Measurements from ENCODE around the gene EPRS1. TPM values are rescaled to one million over a fixed set of nuclear protein-coding genes. Genes with fewer than 3 reads are reported as not detected.

Gene EPRS1
- total and polyA plus RNA-seq, 2 of the 13 experiments (the other 11 are each of a cell fraction or from before 2014, with no cell fraction given): 86.1 to 124 TPM

DNA sequence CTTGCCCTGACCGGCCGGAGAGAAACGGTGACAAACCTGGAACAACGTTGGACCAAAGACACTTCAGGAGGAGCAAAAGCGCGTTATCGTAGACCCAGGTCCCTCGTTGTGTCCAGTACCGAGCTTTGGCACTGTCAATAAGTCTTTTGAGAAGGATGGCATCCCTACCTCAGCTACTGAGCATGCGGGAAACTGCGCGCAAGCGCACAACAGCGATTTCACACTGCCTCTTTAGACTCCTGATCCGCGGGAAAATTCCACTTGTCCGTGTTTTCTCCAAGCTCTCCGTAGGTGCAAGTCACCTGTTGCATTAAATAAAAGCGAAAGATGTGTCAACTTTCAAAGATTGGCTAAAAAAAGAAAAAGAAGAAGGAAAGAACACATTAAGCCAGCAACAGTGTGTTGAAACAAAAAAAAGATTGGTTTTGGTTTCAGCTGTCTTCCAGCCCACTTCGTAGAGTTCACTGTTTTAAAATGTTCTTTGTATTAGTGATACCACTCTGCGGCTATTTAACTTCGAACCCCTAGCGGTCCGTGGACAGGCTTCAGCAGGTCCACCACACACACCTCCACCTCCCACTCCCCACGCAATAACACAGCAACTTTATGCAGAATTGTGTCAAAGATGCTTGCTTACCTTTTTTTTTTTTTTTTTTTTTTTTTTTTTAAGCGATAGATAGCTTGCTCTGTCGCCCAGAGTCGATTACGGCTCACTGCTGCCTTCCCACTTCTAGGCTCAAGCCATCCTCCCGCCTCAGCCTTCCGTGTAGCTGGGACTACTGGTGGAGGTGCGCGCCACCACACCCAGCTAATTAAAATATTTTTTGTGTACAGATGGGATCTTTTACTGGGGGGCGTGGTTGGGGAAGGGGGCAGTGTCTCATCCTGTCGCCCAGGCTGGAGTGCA is 43.6 kb upstream of the EPRS1 start, which contains the start of gene BPNT1 (continued):
- TF ChIP-seq SMARCC2 (IDR thresholded peaks at IDR 0.05): no peak
- TF ChIP-seq SUZ12 (IDR thresholded peaks at IDR 0.05; ENCODE audit: low read depth, low read length): no peak
- TF ChIP-seq, protein P1, sequence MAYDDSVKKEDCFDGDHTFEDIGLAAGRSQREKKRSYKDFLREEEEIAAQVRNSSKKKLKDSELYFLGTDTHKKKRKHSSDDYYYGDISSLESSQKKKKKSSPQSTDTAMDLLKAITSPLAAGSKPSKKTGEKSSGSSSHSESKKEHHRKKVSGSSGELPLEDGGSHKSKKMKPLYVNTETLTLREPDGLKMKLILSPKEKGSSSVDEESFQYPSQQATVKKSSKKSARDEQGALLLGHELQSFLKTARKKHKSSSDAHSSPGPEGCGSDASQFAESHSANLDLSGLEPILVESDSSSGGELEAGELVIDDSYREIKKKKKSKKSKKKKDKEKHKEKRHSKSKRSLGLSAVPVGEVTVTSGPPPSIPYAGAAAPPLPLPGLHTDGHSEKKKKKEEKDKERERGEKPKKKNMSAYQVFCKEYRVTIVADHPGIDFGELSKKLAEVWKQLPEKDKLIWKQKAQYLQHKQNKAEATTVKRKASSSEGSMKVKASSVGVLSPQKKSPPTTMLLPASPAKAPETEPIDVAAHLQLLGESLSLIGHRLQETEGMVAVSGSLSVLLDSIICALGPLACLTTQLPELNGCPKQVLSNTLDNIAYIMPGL (CRISPR knock-in tag; IDR thresholded peaks at IDR 0.05; ENCODE audit: borderline replicate concordance in 1 of 2, low read depth in 1 of 2): peak; percentile 61 to 81; a peak in 3 of 4 replicates
- TF ChIP-seq, protein P2, sequence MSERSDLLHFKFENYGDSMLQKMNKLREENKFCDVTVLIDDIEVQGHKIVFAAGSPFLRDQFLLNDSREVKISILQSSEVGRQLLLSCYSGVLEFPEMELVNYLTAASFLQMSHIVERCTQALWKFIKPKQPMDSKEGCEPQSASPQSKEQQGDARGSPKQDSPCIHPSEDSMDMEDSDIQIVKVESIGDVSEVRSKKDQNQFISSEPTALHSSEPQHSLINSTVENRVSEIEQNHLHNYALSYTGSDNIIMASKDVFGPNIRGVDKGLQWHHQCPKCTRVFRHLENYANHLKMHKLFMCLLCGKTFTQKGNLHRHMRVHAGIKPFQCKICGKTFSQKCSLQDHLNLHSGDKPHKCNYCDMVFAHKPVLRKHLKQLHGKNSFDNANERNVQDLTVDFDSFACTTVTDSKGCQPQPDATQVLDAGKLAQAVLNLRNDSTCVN (CRISPR knock-in tag; IDR thresholded peaks at IDR 0.05; ENCODE audit: borderline replicate concordance): no peak
- TF ChIP-seq TCF7 (IDR thresholded peaks at IDR 0.05; ENCODE audit: low read depth): no peak
- no peak for TF ChIP-seq ZNF564 (CRISPR knock-in tag; IDR thresholded peaks at IDR 0.05)
- TF ChIP-seq HDAC2 (CRISPR knock-in tag; IDR thresholded peaks at IDR 0.05): peak; percentile 58
- no peak for TF ChIP-seq TEAD2 (CRISPR knock-in tag; IDR thresholded peaks at IDR 0.05)
- TF ChIP-seq CENPT (CRISPR knock-in tag; IDR thresholded peaks at IDR 0.05; ENCODE audit: low read depth): no peak
- TF ChIP-seq, protein P3, sequence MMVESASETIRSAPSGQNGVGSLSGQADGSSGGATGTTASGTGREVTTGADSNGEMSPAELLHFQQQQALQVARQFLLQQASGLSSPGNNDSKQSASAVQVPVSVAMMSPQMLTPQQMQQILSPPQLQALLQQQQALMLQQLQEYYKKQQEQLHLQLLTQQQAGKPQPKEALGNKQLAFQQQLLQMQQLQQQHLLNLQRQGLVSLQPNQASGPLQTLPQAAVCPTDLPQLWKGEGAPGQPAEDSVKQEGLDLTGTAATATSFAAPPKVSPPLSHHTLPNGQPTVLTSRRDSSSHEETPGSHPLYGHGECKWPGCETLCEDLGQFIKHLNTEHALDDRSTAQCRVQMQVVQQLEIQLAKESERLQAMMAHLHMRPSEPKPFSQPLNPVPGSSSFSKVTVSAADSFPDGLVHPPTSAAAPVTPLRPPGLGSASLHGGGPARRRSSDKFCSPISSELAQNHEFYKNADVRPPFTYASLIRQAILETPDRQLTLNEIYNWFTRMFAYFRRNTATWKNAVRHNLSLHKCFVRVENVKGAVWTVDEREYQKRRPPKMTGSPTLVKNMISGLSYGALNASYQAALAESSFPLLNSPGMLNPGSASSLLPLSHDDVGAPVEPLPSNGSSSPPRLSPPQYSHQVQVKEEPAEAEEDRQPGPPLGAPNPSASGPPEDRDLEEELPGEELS (CRISPR knock-in tag; IDR thresholded peaks at IDR 0.05): peak; percentile 53
- no peak for TF ChIP-seq ZNF883 (CRISPR knock-in tag; IDR thresholded peaks at IDR 0.05; ENCODE audit: not compliant biosample characterization)
- TF ChIP-seq DNMT1 (CRISPR knock-in tag; IDR thresholded peaks at IDR 0.05): no peak
- no peak for TF ChIP-seq SRY (CRISPR knock-in tag; IDR thresholded peaks at IDR 0.05)
- TF ChIP-seq ZFP36 (IDR thresholded peaks at IDR 0.05; ENCODE audit: borderline replicate concordance, low read depth, low read length, partially characterized antibody): no peak
- TF ChIP-seq FOSL2 (CRISPR knock-in tag; IDR thresholded peaks at IDR 0.05): peak; percentile 51
- TF ChIP-seq POGZ (CRISPR knock-in tag; IDR thresholded peaks at IDR 0.05): peak; percentile 73; the same call in 1 of the 2 replicates
- TF ChIP-seq POLR2AphosphoS5 (IDR thresholded peaks at IDR 0.05; ENCODE audit: low read depth, low read length): peak; percentile 97
- no peak for TF ChIP-seq LCORL (IDR thresholded peaks at IDR 0.05)
- no peak for TF ChIP-seq LCORL (CRISPR knock-in tag; IDR thresholded peaks at IDR 0.05)
- no peak for TF ChIP-seq ATAD3A (CRISPR knock-in tag; IDR thresholded peaks at IDR 0.05)
- no peak for TF ChIP-seq IRX3 (CRISPR knock-in tag; IDR thresholded peaks at IDR 0.05; ENCODE audit: borderline replicate concordance, low read depth)
- TF ChIP-seq, protein P4, sequence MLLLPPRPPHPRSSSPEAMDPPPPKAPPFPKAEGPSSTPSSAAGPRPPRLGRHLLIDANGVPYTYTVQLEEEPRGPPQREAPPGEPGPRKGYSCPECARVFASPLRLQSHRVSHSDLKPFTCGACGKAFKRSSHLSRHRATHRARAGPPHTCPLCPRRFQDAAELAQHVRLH (CRISPR knock-in tag; IDR thresholded peaks at IDR 0.05; ENCODE audit: borderline replicate concordance, low read depth): no peak; the same call in 1 of the 2 replicates
- no peak for TF ChIP-seq HOXA7 (CRISPR knock-in tag; IDR thresholded peaks at IDR 0.05)
- TF ChIP-seq NFE2L1 (CRISPR knock-in tag; IDR thresholded peaks at IDR 0.05; ENCODE audit: borderline replicate concordance): no peak
- TF ChIP-seq ZNF619 (CRISPR knock-in tag; IDR thresholded peaks at IDR 0.05): no peak
- no peak for TF ChIP-seq PRMT3 (CRISPR knock-in tag; IDR thresholded peaks at IDR 0.05; ENCODE audit: borderline replicate concordance, low read depth)
